ENCODE results near the gene LIN7A. TPM values are rescaled to one million over a fixed set of nuclear protein-coding genes. Genes with fewer than 3 reads are reported as not detected.

The LIN7A gene
- total RNA-seq, 1 donor from 2014 or later: 31.7 TPM

DNA sequence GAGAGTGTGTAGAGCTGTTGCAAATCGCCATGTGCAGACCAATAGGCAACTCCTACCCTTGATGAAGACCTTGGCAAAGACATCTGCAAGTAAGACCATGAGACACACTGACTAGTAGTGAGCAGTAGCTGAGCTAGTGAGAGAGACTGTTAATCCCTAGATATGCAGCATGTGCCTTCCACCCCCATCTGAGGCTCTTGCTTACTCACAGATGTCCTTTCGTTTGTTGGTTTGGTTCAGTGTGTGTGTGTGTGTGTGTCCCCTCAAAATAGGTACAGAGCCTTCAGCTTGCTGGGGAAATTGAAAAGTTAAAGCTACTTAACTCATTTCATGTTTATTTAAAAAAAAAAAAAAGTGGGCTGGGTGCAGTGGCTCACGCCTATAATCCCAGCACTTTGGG, 183.5 kb downstream of the LIN7A start:
- H2AFZ ChIP-seq (replicated peaks): no peak overlapping the region
- H3K36me3 ChIP-seq: no peaks in the 10 kb centered on the region
- H3K4me1 Mint-ChIP-seq: no peaks in the 10 kb centered on the region
- no peak overlapping the region for H3K9ac ChIP-seq
- no peaks in the 10 kb centered on the region for H3K9me3 Mint-ChIP-seq
- H3K9me3 ChIP-seq (ENCODE audit: low read depth): no peaks in the 10 kb centered on the region
- no peaks in the 10 kb centered on the region for H3K4me1 ChIP-seq
- H3K27ac Mint-ChIP-seq: no peak overlapping the region
- no peaks in the 10 kb centered on the region for H3K27me3 ChIP-seq
- no peaks in the 10 kb centered on the region for H3F3A ChIP-seq (ENCODE audit: low read depth)
- H3K36me3 Mint-ChIP-seq: no peaks in the 10 kb centered on the region
- H3K4me3 ChIP-seq: no peak overlapping the region
- no peaks in the 10 kb centered on the region for H3K79me2 ChIP-seq (ENCODE audit: low read depth)
- H3K4me3 Mint-ChIP-seq: no peak overlapping the region
- TF ChIP-seq EZH2phosphoT487 (IDR thresholded peaks at IDR 0.05) (no peak), EZH2 (IDR thresholded peaks at IDR 0.05) (no peak)
- TF ChIP-seq, protein P1, sequence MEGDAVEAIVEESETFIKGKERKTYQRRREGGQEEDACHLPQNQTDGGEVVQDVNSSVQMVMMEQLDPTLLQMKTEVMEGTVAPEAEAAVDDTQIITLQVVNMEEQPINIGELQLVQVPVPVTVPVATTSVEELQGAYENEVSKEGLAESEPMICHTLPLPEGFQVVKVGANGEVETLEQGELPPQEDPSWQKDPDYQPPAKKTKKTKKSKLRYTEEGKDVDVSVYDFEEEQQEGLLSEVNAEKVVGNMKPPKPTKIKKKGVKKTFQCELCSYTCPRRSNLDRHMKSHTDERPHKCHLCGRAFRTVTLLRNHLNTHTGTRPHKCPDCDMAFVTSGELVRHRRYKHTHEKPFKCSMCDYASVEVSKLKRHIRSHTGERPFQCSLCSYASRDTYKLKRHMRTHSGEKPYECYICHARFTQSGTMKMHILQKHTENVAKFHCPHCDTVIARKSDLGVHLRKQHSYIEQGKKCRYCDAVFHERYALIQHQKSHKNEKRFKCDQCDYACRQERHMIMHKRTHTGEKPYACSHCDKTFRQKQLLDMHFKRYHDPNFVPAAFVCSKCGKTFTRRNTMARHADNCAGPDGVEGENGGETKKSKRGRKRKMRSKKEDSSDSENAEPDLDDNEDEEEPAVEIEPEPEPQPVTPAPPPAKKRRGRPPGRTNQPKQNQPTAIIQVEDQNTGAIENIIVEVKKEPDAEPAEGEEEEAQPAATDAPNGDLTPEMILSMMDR (IDR thresholded peaks at IDR 0.05): no peak
- no peak overlapping the region for H3K27ac ChIP-seq
- H3K27me3 Mint-ChIP-seq (ENCODE audit: insufficient read depth, low read depth): peaks cover 2% of the 10 kb centered on the region
- DNase-seq (ENCODE audit: low spot score): no peak
- H3K4me2 ChIP-seq: no peak overlapping the region
- H4K20me1 ChIP-seq (ENCODE audit: low read depth): no peaks in the 10 kb centered on the region

DNA sequence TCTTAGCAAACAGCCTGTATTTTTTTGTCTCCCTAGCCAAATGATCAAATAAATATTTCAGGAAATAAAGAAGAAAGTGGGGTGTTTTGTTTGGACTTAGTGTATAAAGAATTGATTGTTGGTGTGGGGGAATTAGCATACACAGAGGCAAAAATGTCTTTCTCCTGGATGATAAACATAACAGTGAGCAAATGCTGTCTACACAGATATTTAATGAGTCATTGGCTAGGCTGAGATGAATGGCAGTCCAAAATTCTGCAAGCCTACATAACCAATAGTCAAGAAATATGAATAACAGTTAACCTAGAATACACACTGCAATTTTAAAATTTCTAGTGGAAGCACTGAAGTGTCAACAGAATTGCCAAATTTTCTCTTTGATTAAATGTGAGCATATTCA, 185.3 kb downstream of the LIN7A start:
- TF ChIP-seq, protein P1 (IDR thresholded peaks at IDR 0.05): no peak
- TF ChIP-seq EZH2phosphoT487 (IDR thresholded peaks at IDR 0.05) (no peak), EZH2 (IDR thresholded peaks at IDR 0.05) (no peak)
- no peaks in the 10 kb centered on the region for H3K27me3 Mint-ChIP-seq (ENCODE audit: insufficient read depth, low read depth)
- no peaks in the 10 kb centered on the region for H3K27me3 ChIP-seq
- no peak overlapping the region for H3K9ac ChIP-seq
- H4K20me1 ChIP-seq (ENCODE audit: low read depth): no peaks in the 10 kb centered on the region
- peaks cover 7% of the 10 kb centered on the region for H3K4me1 Mint-ChIP-seq
- H3K4me1 ChIP-seq: no peaks in the 10 kb centered on the region
- H3K4me3 Mint-ChIP-seq: no peak overlapping the region
- no peak overlapping the region for H3K27ac ChIP-seq
- H3K9me3 ChIP-seq (ENCODE audit: low read depth): no peaks in the 10 kb centered on the region
- H3K79me2 ChIP-seq (ENCODE audit: low read depth): no peaks in the 10 kb centered on the region
- no peak overlapping the region for H2AFZ ChIP-seq (replicated peaks)
- no peaks in the 10 kb centered on the region for H3K9me3 Mint-ChIP-seq
- H3F3A ChIP-seq (ENCODE audit: low read depth): no peaks in the 10 kb centered on the region
- H3K4me2 ChIP-seq: no peak overlapping the region
- no peaks in the 10 kb centered on the region for H3K36me3 Mint-ChIP-seq
- no peak for DNase-seq (ENCODE audit: low spot score)
- H3K36me3 ChIP-seq: no peaks in the 10 kb centered on the region
- no peak overlapping the region for H3K4me3 ChIP-seq
- H3K27ac Mint-ChIP-seq: no peak overlapping the region

DNA sequence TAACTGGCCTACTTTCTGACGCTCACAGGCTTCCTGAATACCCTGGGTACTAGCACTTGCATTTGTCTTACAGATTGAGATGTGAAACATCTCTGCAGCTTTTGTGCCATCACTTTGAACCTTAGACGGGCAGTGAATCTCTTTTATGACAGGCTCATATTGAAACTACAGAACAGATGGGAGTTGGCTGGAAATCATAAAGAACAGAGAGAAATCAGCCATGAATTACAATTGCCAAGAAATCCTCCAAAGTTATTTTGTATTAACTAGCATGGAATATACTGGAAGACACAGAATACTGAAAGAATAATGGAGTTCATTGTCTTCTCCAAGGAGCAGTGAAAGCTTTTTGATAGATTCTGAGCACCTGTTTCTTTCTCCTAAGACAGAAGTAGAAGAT, 188.3 kb downstream of the LIN7A start:
- Histone ChIP-seq H3F3A (ENCODE audit: low read depth) (no peaks in the 10 kb centered on the region), H3K4me3 (no peak overlapping the region), H3K27me3 (no peaks in the 10 kb centered on the region), H4K20me1 (ENCODE audit: low read depth) (no peaks in the 10 kb centered on the region), H3K4me2 (no peak overlapping the region), H3K79me2 (ENCODE audit: low read depth) (no peaks in the 10 kb centered on the region), H3K9me3 (ENCODE audit: low read depth) (no peaks in the 10 kb centered on the region), H3K27ac (no peak overlapping the region), H3K9ac (no peak overlapping the region), H3K36me3 (no peaks in the 10 kb centered on the region), H2AFZ (replicated peaks) (no peak overlapping the region), H3K4me1 (no peaks in the 10 kb centered on the region)
- TF ChIP-seq, protein P1 (IDR thresholded peaks at IDR 0.05): no peak
- TF ChIP-seq EZH2 (IDR thresholded peaks at IDR 0.05): no peak
- TF ChIP-seq EZH2phosphoT487 (IDR thresholded peaks at IDR 0.05): no peak
- Mint-ChIP-seq H3K9me3 (no peaks in the 10 kb centered on the region), H3K4me3 (no peak overlapping the region), H3K27ac (no peak overlapping the region), H3K36me3 (no peaks in the 10 kb centered on the region), H3K4me1 (peaks cover 9% of the 10 kb centered on the region), H3K27me3 (ENCODE audit: insufficient read depth, low read depth) (no peaks in the 10 kb centered on the region)
- DNase-seq (ENCODE audit: low spot score): no peak
